ENCODE data around the gene TMCC1.
"Not testable (repeated sequence)": the region's sequence is repeated elsewhere in the genome, so short reads cannot be mapped to it uniquely, and the experiment has no call there.

TMCC1 gene

GRCh38 chr3:129893581-129894070, at the start of gene TMCC1:
TMCC1 (minus strand) TSS chr3:129893711.
- DNase-seq (ENCODE audit: low read depth), result peak; percentile 38

GRCh38 chr3:129943020-129943419, 49.5 kb upstream of the TMCC1 start:
- DNase-seq (ENCODE audit: low read depth), result no peak

- DNase-seq (ENCODE audit: low read depth), result peak; percentile 39
Observed at GRCh38 chr3:129942296-129942695, 48.8 kb upstream of the TMCC1 start.

GRCh38 chr3:129940086-129940485, 46.6 kb upstream of the TMCC1 start:
- DNase-seq (ENCODE audit: low read depth), result no peak

GRCh38 chr3:129938140-129938930, 44.8 kb upstream of the TMCC1 start:
- no peak for DNase-seq (ENCODE audit: low read depth)

- no peak for DNase-seq (ENCODE audit: low read depth)
Observed at GRCh38 chr3:129937717-129938116, 44.2 kb upstream of the TMCC1 start.

GRCh38 chr3:129936757-129937156, 43.2 kb upstream of the TMCC1 start:
- peak; percentile 6 for DNase-seq (ENCODE audit: low read depth)

- no peak for DNase-seq (ENCODE audit: low read depth)
Observed at GRCh38 chr3:129934234-129935123, 41.0 kb upstream of the TMCC1 start.

- DNase-seq (ENCODE audit: low read depth), result no peak
Observed at GRCh38 chr3:129933471-129933870, 40.0 kb upstream of the TMCC1 start.

GRCh38 chr3:129929383-129929782, 35.9 kb upstream of the TMCC1 start:
- no peak for DNase-seq (ENCODE audit: low read depth)

- DNase-seq (ENCODE audit: low read depth), result no peak
Observed at GRCh38 chr3:129927072-129927471, 33.6 kb upstream of the TMCC1 start.

GRCh38 chr3:129919806-129920205, 26.3 kb upstream of the TMCC1 start:
- no peak for DNase-seq (ENCODE audit: low read depth)

- no peak for DNase-seq (ENCODE audit: low read depth)
Observed at GRCh38 chr3:129919357-129919756, 25.8 kb upstream of the TMCC1 start.

GRCh38 chr3:129918461-129918860, 24.9 kb upstream of the TMCC1 start:
- no peak for DNase-seq (ENCODE audit: low read depth)

- DNase-seq (ENCODE audit: low read depth), result no peak
Observed at GRCh38 chr3:129917423-129918007, 24.0 kb upstream of the TMCC1 start.

GRCh38 chr3:129913618-129914017, 20.1 kb upstream of the TMCC1 start:
- no peak for DNase-seq (ENCODE audit: low read depth)

- no peak for DNase-seq (ENCODE audit: low read depth)
Observed at GRCh38 chr3:129911261-129911861, 17.9 kb upstream of the TMCC1 start.

- DNase-seq (ENCODE audit: low read depth), result not testable (repeated sequence)
Observed at GRCh38 chr3:129909235-129909634, 15.7 kb upstream of the TMCC1 start.

- DNase-seq (ENCODE audit: low read depth), result no peak
Observed at GRCh38 chr3:129908417-129908816, 14.9 kb upstream of the TMCC1 start.

- DNase-seq (ENCODE audit: low read depth), result not testable (repeated sequence)
Observed at GRCh38 chr3:129901272-129901671, 7.8 kb upstream of the TMCC1 start.

- DNase-seq (ENCODE audit: low read depth), result no peak
Observed at GRCh38 chr3:129897026-129897425, 3.5 kb upstream of the TMCC1 start.

Measured in fibroblast of the conjunctiva (primary cell).